HG03558 (cell line): ENCODE results near the gene CTSW.

Experiments used
- ATAC-seq: cut with Tn5 transposase; IDR thresholded peaks from one replicate; pipeline ENCODE4 v1.9.1; 2021; ENCODE audit warnings: moderate number of reproducible peaks; ENCODE audit not compliant: unreplicated experiment; ENCODE audit errors: extremely low read depth

CTSW gene

GRCh38 chr11:65898656-65899355 is 19.2 kb downstream of the CTSW start:
- ATAC-seq = no peak

DNA sequence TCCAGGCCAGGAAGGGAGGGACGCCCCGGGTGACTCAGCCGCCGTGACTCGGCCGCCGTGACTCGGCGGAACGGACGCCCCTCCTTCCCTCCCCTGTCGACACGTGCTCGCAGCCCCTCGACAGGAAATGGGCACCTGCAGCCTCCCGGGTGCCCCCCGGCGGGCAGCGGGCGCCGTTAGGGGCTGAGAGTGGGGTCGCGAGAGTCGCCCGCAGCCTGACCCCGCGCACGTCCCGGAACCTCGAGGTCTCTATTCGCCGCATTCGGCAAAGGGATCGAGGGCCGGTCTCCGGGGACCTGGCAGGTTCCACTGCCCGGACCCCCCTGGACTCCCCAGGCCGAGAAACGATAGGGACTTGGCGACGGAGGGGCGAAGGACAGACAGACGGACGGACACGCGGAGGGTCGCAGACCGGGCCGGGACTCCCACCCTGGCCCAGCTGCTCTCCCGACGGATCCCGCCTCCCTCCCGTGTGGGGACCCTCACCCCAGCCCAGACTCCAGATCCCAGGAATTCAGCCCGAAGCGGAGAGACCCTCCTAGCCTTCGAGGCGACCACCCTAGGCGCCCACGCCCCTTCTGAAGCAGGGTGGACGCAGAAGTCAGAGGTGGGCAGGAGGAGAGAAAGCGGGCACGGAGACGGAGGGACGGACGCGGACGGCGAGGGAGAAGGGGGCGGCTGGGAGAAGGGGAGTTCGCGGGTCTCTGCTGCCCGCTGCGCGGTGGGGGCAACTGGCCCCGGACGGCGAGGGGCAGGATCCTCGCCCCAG is 19.9 kb downstream of the CTSW start:
- ATAC-seq = no peak

- ATAC-seq = peak; percentile 50
Observed at GRCh38 chr11:65900125-65900898, 20.7 kb downstream of the CTSW start, which contains the start of gene FOSL1. FOSL1 (minus strand) TSS chr11:65900388; CDS start chr11:65900339, 49 bp downstream.

- no peak for ATAC-seq
Observed at GRCh38 chr11:65900899-65901180, 21.2 kb downstream of the CTSW start.

- no peak for ATAC-seq
Observed at GRCh38 chr11:65903068-65903481, 23.4 kb downstream of the CTSW start.

DNA sequence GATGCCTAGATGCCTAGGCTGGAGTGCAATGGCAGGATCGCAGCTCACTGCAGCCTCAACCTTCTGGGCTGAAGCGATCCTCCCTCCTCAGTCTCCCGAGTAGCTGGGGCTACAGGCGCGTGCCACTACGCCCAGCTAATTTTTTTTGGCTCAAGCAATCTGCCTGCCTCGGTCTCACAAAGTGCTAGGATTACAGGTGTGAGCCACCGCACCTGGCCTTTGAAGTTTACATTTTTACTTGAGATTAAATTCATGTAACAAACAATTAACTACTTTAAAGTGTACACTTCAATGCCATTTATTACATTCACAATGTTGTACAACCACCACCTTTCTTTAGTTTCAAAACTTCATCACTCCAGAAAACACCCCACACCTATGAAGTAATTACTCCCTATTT is 24.1 kb downstream of the CTSW start:
- no peak for ATAC-seq

DNA sequence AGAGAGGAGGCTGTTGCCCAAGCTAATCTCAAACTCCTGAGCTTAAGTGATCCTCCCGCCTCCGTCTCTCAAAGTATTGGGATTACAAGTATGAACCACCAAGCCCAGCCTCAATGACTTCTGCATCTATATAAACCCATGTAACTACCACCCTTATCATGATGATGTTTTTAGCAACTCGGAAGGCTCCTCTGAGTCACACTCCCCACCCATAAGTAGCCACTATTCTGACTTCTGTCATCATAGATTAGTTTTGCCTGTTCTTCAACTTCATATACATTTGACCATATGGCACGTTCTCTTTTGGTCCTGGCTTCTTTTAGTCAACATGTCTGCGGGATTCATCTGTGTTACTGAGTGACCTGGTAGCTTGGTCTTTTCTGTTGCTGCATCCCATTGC is 27.0 kb downstream of the CTSW start:
- no peak for ATAC-seq

DNA sequence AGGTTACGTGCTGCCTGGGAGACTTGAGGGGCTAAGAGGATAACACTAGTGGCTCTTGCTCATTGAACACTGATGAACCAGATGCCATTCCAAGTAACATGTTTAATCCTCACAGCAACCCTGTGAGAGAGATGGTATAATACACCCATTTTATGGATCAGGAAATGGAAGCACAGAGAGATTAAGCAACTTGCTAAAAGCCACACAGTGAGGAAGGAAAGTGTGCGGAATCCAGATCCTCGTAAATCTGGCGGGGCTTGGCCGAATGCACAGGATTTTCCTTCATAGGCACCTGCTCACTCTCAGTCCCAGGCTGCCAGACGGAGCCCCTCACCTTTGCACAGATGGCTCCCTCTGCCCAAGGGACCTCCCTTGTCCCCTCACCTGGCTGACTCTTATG is 28.2 kb downstream of the CTSW start:
- ATAC-seq = no peak

DNA sequence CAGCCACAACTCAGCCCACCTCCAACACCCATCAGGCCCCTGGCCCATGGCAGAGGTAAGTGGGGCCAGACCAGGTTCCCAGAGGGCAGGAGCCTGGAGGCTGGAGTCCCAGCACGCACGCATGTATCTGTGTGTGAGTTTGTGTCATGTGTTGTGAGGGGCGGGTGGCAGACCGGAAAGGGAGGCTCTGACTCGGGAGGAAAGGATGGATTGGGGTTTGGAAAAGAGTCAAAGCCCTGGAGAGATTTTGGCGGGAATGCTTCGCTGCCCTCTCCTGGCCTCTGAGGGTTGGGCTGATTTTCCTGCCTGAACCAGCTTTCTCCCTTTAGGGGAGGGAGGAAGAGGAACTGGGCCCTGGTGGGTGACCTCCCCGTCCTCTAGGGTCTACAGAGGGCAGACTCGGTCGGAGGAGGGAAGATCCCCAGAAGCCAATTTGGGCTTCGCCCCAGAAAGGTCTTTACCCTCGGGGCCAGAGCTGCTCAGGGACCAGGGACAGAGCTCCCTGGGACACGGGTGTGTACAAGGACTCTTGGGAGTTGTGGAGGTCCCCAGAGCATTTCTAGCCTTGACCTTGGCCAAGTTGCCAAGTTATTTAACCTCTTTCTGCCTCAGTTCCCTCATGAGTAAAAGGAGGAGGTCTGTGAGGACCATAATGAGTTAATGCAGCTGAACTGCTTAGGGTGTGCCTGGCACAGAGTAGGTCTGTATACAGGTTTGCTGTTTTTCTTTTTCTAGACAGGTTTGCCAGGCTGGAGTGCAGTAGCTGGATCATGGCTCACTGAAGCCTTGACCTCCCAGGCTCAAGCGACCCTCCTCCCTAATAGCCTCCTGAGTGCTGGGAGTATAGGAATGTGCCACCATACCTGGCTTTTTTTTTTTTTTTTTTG is 32.3 kb downstream of the CTSW start:
- ATAC-seq = no peak

GRCh38 chr11:65912845-65913244 is 33.2 kb downstream of the CTSW start:
- ATAC-seq = no peak

DNA sequence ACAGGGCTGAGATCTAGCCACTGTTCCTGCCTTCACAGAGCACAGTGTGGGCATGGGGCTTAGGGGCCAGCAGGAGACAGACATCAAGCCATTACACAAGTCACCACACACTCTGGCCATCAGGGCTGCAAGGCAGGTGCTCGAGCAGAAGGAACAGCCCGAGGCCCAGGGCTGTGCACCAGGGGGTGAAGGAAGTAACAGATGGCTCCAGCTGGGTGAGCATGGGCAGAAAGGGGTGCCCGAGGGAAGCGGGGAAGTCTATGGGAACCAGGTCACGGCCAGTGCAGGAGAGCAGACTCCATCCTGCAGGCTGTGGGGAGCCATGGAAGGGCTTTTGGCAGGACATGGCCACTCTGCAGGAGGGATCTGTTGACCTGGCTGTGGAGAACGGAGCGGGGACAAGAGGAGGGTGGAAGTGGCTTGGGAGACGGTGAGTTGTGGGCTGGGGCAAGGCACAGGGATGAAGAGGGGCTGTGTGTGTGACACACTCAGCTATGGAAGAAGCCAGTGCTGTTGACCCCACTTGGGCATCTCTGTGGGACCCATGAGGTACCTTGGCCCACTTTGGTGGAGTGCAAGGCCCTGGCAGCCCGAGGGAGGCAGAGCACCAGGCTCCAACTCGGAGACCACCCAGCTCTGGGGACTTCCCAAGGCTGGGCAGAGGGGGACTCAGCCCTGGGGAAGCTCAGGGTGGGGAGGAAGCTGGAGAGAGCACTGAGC is 35.6 kb downstream of the CTSW start:
- no peak for ATAC-seq

GRCh38 chr11:65915821-65916251 is 36.2 kb downstream of the CTSW start:
- no peak for ATAC-seq

GRCh38 chr11:65916391-65916790 is 36.8 kb downstream of the CTSW start:
- no peak for ATAC-seq

- no peak for ATAC-seq
Observed at GRCh38 chr11:65917077-65917433, 37.4 kb downstream of the CTSW start.

DNA sequence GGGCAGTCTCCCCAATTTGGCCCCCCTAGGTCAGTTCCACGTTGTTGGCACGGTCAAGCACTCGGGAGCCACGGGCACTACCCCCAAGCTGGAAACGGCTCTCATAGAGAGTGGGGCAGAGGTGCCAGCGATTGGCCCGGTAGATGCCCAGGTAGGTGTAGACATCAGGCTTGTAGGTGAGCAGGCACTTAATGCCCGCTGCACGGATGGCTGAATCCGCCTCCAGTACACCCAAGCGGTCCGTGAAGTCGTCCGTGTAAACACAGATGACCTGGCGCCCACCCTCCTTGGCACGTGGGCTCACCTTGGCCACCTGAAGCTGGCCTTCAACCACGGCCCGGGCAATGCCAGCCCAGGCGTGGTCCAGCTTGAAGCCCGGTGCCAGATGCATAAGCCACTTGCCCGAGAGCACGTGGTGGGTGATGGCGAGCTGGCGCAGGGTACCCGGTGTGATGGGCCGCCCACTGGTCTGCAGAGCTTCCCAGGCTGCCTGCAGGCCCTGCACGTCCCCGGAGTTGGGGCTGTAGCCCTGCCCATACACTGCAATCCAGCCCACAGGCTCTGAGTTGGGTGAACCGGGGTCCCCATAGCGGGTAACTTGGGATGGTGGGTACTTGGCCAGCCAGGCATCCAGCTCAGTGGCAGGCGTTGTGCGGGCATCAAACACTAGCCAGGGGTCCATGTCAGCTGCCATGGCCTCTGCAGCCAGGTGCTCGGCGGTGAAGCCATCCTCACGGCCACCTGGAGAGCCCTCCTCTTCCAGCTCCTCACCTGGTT is 38.0 kb downstream of the CTSW start:
- ATAC-seq = no peak

DNA sequence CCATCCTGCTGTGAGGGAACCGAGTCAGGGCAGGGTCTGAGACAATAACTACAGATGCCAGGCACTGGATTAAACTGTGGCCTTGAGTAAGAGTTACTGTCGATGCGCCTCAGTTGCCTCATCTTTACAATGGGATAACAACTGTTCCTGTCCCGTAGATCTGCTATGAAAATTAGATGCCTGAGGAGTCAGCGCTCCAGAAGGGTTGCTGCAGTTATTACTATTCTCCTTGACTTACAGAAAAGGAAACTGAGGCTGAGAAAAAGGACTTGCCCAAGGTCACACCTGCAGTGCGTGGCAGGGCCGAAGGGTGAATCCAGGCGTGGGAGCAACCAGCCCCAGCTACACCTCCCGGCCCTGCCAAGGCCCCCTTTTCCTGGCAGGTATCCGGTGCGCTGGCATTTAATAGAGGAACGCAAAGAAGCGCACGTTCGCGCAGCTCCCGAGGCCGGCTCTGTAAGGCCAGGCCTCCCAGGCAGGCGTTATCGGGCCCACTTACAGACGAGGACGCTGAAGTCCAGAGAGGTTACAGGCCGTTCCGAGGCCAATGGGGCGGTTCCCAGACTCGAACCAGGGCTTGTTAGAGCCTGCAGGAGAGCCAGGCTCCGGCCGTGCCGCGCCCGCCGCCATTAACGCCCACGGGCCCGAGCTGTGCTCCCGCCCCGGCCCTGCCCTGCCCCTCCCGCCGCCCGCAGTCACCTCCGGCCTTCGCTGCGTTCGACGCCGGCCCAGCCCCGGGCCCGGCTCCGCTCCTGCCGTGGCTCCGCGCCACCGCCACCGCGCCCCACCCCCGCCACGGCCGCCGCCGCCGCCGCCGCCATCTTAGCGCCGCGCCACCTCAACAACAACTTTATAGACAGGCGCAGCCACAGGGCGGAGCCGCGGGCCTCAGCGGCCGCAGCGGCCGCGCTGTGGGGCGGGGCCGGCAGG is 38.8 kb downstream of the CTSW start, which contains the start of gene C11orf68:
C11orf68 (minus strand) TSS at position 852 of the 930 bp plus-strand sequence; CDS start at position 821, 31 bp downstream.
- peak; percentile 22 for ATAC-seq

DNA sequence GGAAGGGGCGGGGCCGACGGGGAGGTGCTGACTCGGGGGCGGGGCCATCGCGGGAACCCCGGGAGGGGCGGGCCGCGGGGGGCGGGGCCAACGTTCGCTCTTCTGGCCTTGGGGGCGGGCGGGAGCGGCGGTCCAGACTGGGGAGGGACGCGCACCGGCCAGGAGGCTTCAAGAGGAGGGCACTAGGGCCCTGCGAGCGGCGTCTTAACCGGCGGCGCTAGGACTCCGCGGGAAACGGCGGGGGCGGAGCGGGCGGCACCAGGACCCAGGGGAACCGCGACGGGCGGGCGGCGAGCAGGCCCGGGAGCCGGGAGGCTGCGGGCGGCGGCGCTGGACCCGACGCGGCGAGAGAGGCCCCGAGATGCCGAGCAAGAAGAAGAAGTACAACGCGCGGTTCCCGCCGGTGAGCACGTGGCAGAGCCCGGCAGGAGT is 39.5 kb downstream of the CTSW start, which contains the start of gene DRAP1:
DRAP1 (plus strand) TSS at position 286 of the 432 bp plus-strand sequence; CDS start at position 362, 76 bp downstream.
- peak; percentile 63 for ATAC-seq
